NCI-H2107 (cell line): ENCODE measurements around the gene HPRT1.
"Not testable (repeated sequence)": the region's sequence is repeated elsewhere in the genome, so short reads cannot be mapped to it uniquely, and the experiment has no call there.

ENCODE experiments used
- DNase-seq: peaks from one replicate; lab custom pipeline; 2025; lab: John Stamatoyannopoulos, UW

The HPRT1 gene

GRCh38 chrX:134460005-134460861 lies at the start of gene HPRT1:
TSS of gene HPRT1 (plus strand) at chrX:134460165. CDS start at chrX:134460312, 147 bp downstream.
- peak; percentile 80 for DNase-seq

- no peak for DNase-seq
These were observed 43.9 kb upstream of the HPRT1 start for GRCh38 chrX:134416087-134416486.

- DNase-seq: no peak
These were observed 41.5 kb upstream of the HPRT1 start for GRCh38 chrX:134418317-134419113.

GRCh38 chrX:134419784-134420183 lies 40.2 kb upstream of the HPRT1 start:
- no peak for DNase-seq

GRCh38 chrX:134423606-134424005 lies 36.4 kb upstream of the HPRT1 start:
- DNase-seq: no peak

GRCh38 chrX:134426281-134426680 lies 33.7 kb upstream of the HPRT1 start:
- DNase-seq: no peak

GRCh38 chrX:134431894-134432293 lies 28.1 kb upstream of the HPRT1 start:
- no peak for DNase-seq

GRCh38 chrX:134435894-134436293 lies 24.1 kb upstream of the HPRT1 start:
- DNase-seq: no peak

GRCh38 chrX:134443020-134443419 lies 16.9 kb upstream of the HPRT1 start:
- DNase-seq: peak; percentile 13

- DNase-seq: no peak
These were observed 16.5 kb upstream of the HPRT1 start for GRCh38 chrX:134443461-134443860.

GRCh38 chrX:134444681-134445080 lies 15.3 kb upstream of the HPRT1 start:
- DNase-seq: no peak

GRCh38 chrX:134452596-134452995 lies 7.4 kb upstream of the HPRT1 start:
- DNase-seq: no peak

- no peak for DNase-seq
These were observed 6.3 kb upstream of the HPRT1 start for GRCh38 chrX:134453631-134454030.

- DNase-seq: no peak
These were observed 5.5 kb upstream of the HPRT1 start for GRCh38 chrX:134454506-134454905.

- no peak for DNase-seq
These were observed 2.3 kb upstream of the HPRT1 start for GRCh38 chrX:134457708-134458107.

- DNase-seq: no peak
These were observed 321 bp upstream of the HPRT1 start for GRCh38 chrX:134459683-134460004.

- DNase-seq: no peak
These were observed 876 bp downstream of the HPRT1 start for GRCh38 chrX:134460862-134461220.

GRCh38 chrX:134461437-134461836 lies 1.5 kb downstream of the HPRT1 start:
- DNase-seq: no peak

- DNase-seq: no peak
These were observed 3.0 kb downstream of the HPRT1 start for GRCh38 chrX:134462927-134463326.

- not testable (repeated sequence) for DNase-seq
These were observed 4.5 kb downstream of the HPRT1 start for GRCh38 chrX:134464453-134464852.

GRCh38 chrX:134469486-134469885 lies 9.5 kb downstream of the HPRT1 start:
- DNase-seq: no peak

- DNase-seq: no peak
These were observed 10.0 kb downstream of the HPRT1 start for GRCh38 chrX:134470013-134470412.

- DNase-seq: no peak
These were observed 12.1 kb downstream of the HPRT1 start for GRCh38 chrX:134472041-134472440.
